Activated B cell treated with CpG ODN at 0.5 μM for 24 hours (primary cell): ENCODE results near the gene AGBL1. TPM values are rescaled to one million over a fixed set of nuclear protein-coding genes. Genes with fewer than 3 reads are reported as not detected.

Experiments
- ATAC-seq: fragments of 200-7000 bp; cut with Tn5 transposase; one replicate; pipeline ENCODE4 v1.10.0; 2021; ENCODE audit warnings: low read depth, mild to moderate bottlenecking, moderate library complexity
- CTCF ChIA-PET: fragments of 350-600 bp; sonication (Branson Sonifier 250); formaldehyde crosslinking; loops from one replicate; lab custom pipeline; 2021; ENCODE audit warnings: antibody characterized with exemption; lab: Charles Lee
- POLR2A ChIA-PET: fragments of 350-600 bp; sonication (Branson Sonifier 250); formaldehyde crosslinking; loops from one replicate; lab custom pipeline; 2021; ENCODE audit warnings: antibody characterized with exemption; lab: Charles Lee
- DNase-seq: peaks from one replicate; pipeline ENCODE4 v3.0.0; 2022
- H3K27ac Mint-ChIP-seq: one replicate; pipeline ENCODE4 v1.8.0; 2020; ENCODE audit warnings: mixed read lengths
- H3K27me3 Mint-ChIP-seq: one replicate; pipeline ENCODE4 v1.8.0; 2021; ENCODE audit warnings: mixed read lengths
- H3K36me3 Mint-ChIP-seq: one replicate; pipeline ENCODE4 v1.8.0; 2021; ENCODE audit warnings: low read depth, mixed read lengths
- H3K4me1 Mint-ChIP-seq: one replicate; pipeline ENCODE4 v1.8.0; 2021; ENCODE audit warnings: mixed read lengths
- H3K4me3 Mint-ChIP-seq: one replicate; pipeline ENCODE4 v1.8.0; 2020; ENCODE audit warnings: mild to moderate bottlenecking, mixed read lengths
- H3K9me3 Mint-ChIP-seq: one replicate; pipeline ENCODE4 v1.8.0; 2020; ENCODE audit warnings: mixed read lengths
- CTCF ChIP-seq: fragments of 200-600 bp; IDR thresholded peaks from one replicate; pipeline ENCODE4 v1.8.0; 2022; ENCODE audit warnings: antibody characterized with exemption, mild to moderate bottlenecking
- intact Hi-C: fragments of 100-400 bp; cut with micrococcal nuclease; formaldehyde crosslinking; loops from one replicate; pipeline ENCODE4 v1.15.1; 2024
- total RNA-seq: library from RNA; stranded (reverse); gene quantifications from 2 replicates; pipeline ENCODE4 v1.2.3, GENCODE V29; 2022

Gene AGBL1
- total RNA-seq, 1 donor from 2014 or later: not detected

- Mint-ChIP-seq H3K9me3 (no peaks in the 10 kb centered on the region), H3K27me3 (no peaks in the 10 kb centered on the region), H3K4me1 (no peaks in the 10 kb centered on the region), H3K4me3 (no peak overlapping the region), H3K36me3 (no peaks in the 10 kb centered on the region), H3K27ac (no peak overlapping the region)
- no peak for TF ChIP-seq CTCF
- POLR2A ChIA-PET: no interaction called here
- DNase-seq (no peak), ATAC-seq (no peak)
- CTCF ChIA-PET: no interaction called here
- intact Hi-C loops: no loop called here
Measured at GRCh38 chr15:86912661-86913060, 833.0 kb downstream of the AGBL1 start.

GRCh38 chr15:86915811-86916331 lies 836.2 kb downstream of the AGBL1 start:
- no peaks in the 10 kb centered on the region for H3K27me3 Mint-ChIP-seq
- H3K4me3 Mint-ChIP-seq: no peak overlapping the region
- POLR2A ChIA-PET: no interaction called here

GRCh38 chr15:86916671-86917360 lies 837.1 kb downstream of the AGBL1 start:
- ChIA-PET POLR2A (no interaction called here), CTCF (no interaction called here)
- ATAC-seq (no peak), DNase-seq (no peak)
- H3K9me3 Mint-ChIP-seq: no peaks in the 10 kb centered on the region
- H3K4me3 Mint-ChIP-seq: no peak overlapping the region
- no peak for TF ChIP-seq CTCF
- no peak overlapping the region for H3K27ac Mint-ChIP-seq
- no peaks in the 10 kb centered on the region for H3K4me1 Mint-ChIP-seq
- no peaks in the 10 kb centered on the region for H3K36me3 Mint-ChIP-seq
- no peaks in the 10 kb centered on the region for H3K27me3 Mint-ChIP-seq
- intact Hi-C loops: no loop called here

More at GRCh38 chr15:86915811-86916331, 836.2 kb downstream of the AGBL1 start:
- CTCF ChIA-PET: no interaction called here
- H3K36me3 Mint-ChIP-seq: no peaks in the 10 kb centered on the region
- no peak overlapping the region for H3K27ac Mint-ChIP-seq
- DNase-seq (no peak), ATAC-seq (no peak)
- H3K9me3 Mint-ChIP-seq: no peaks in the 10 kb centered on the region
- intact Hi-C loops: no loop called here
- H3K4me1 Mint-ChIP-seq: no peaks in the 10 kb centered on the region
- no peak for TF ChIP-seq CTCF

GRCh38 chr15:86917361-86917671 lies 837.6 kb downstream of the AGBL1 start:
- no peak overlapping the region for H3K27ac Mint-ChIP-seq
- ChIA-PET CTCF (no interaction called here), POLR2A (no interaction called here)
- no peaks in the 10 kb centered on the region for H3K36me3 Mint-ChIP-seq
- ATAC-seq: no peak
- H3K9me3 Mint-ChIP-seq: no peaks in the 10 kb centered on the region
- no peak overlapping the region for H3K4me3 Mint-ChIP-seq
- no peak for TF ChIP-seq CTCF
- DNase-seq: no peak
- intact Hi-C loops: no loop called here
- no peaks in the 10 kb centered on the region for H3K27me3 Mint-ChIP-seq
- H3K4me1 Mint-ChIP-seq: no peaks in the 10 kb centered on the region

GRCh38 chr15:86919581-86919980 lies 839.9 kb downstream of the AGBL1 start:
- Mint-ChIP-seq H3K9me3 (no peaks in the 10 kb centered on the region), H3K27me3 (no peaks in the 10 kb centered on the region), H3K4me3 (no peak overlapping the region), H3K36me3 (no peaks in the 10 kb centered on the region), H3K27ac (no peak overlapping the region), H3K4me1 (no peaks in the 10 kb centered on the region)
- TF ChIP-seq CTCF: no peak
- no peak for DNase-seq
- CTCF ChIA-PET: no interaction called here
- no peak for ATAC-seq
- intact Hi-C loops: no loop called here
- POLR2A ChIA-PET: no interaction called here
